Stimulated activated naive B cell treated with anti-CD40 and anti-IgM and Interleukin-4, amounts not matched to agents 10 μg/mL and 1 μg/mL and 100 μg/mL, for 72 hours (primary cell): ENCODE measurements around the gene HIBADH.
"Not testable (repeated sequence)": the region's sequence is repeated elsewhere in the genome, so short reads cannot be mapped to it uniquely, and the experiment has no call there.

Experiments used
- ATAC-seq, 2 donors: fragments of 150-1000 bp; cut with Tn5 transposase; replicated peaks; 2 replicates each; pipeline ENCODE4 v1.10.0; 2021; ENCODE audit warnings: moderate library complexity in 1 of 2
- DNase-seq: peaks from one replicate; pipeline ENCODE4 v3.0.0; 2021
- H3K27ac Mint-ChIP-seq: one replicate; pipeline ENCODE4 v1.8.0; 2022; ENCODE audit warnings: mild to moderate bottlenecking, mixed read lengths
- H3K27me3 Mint-ChIP-seq, 2 donors: one replicate each; pipeline ENCODE4 v1.8.0; 2022; ENCODE audit warnings: mixed read lengths in 2 of 2
- H3K36me3 Mint-ChIP-seq, 2 donors: one replicate each; pipeline ENCODE4 v1.8.0; 2022; ENCODE audit warnings: mixed read lengths in 2 of 2, mild to moderate bottlenecking in 1 of 2
- H3K4me1 Mint-ChIP-seq, 2 donors: one replicate each; pipeline ENCODE4 v1.8.0; 2022; ENCODE audit warnings: mixed read lengths in 2 of 2, mild to moderate bottlenecking in 1 of 2
- H3K4me3 Mint-ChIP-seq, 2 donors: one replicate each; pipeline ENCODE4 v1.8.0; 2022; ENCODE audit warnings: mild to moderate bottlenecking in 2 of 2, mixed read lengths in 2 of 2, moderate library complexity in 1 of 2
- H3K9me3 Mint-ChIP-seq, 2 donors: one replicate each; pipeline ENCODE4 v1.8.0; 2022; ENCODE audit warnings: mixed read lengths in 2 of 2, mild to moderate bottlenecking in 1 of 2

HIBADH gene

DNA sequence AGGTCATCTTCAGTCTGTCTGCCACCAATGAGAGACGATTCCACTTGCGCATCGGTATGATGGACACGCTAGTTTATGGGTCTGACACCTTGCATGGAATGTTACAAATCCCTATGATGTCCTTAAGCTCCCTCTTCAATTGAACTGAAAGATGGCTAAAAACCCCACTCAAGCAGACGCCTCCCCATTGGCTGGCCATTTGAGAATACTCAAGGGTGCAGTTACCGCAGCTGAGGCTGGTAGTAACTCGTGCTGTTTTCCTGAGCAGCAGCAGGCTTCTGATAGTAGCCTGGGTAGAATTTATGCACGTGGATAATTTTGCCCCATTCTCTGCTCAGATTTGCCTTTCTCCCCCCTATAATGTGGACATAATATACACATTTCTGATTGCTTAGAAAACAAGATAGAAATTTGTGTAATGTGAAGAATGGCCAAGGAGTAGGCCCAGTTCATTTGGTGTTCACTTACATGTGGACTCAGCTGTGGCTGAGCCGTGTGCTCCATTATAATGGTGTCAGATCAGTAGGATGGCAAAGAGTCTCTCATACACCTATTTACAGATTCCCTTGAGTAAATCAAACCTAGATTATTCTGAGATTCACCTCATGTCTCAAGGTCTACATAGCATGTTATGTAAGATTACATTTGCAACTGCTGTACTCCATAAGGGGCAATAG, 142.8 kb downstream of the HIBADH start:
- DNase-seq = no peak
- H3K36me3 Mint-ChIP-seq = peaks cover 16 to 21% of the 10 kb centered on the region in 2 donors
- H3K27ac Mint-ChIP-seq = no peak overlapping the region
- H3K4me1 Mint-ChIP-seq = no peaks in the 10 kb centered on the region
- no peak for ATAC-seq
- no peak overlapping the region for H3K4me3 Mint-ChIP-seq
- no peaks in the 10 kb centered on the region for H3K27me3 Mint-ChIP-seq
- peaks cover 0 to 2% of the 10 kb centered on the region in 2 donors for H3K9me3 Mint-ChIP-seq

DNA sequence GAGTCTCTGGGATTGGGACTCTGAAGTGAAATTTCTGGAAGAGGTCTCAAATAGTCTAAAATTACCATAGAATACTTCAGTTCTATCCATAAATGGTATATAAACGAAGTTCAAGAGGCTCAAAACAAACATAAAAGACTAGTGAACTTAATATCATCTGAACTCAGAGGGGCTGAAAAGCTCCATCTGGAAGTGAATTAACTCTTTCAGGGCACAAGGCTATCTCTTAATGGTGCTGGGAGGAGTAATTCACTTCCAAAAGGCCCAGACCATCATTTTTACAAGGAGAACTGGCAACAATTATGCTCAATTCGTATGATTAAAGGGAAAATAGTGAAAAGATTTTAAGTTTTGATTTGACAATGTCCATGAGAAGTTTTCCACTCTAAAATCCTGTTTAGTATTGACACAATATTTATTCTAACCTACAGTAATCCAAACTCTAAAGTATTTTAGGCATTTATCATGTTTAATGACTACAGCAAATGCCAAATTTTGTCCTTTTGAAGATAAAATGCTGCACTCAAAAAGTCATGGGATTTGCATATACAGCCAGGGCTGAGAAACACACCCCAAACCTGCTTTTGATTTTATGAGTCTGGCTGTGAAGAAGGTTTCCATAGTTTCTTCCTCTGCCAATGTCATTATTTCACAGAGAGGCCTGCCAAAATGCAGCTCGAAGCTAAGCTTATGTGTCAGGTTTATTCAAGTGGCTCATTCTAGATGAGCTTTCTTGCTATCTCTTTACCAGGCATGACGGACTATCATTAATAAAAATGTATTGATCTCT, 143.9 kb downstream of the HIBADH start:
- H3K4me1 Mint-ChIP-seq = no peaks in the 10 kb centered on the region
- H3K36me3 Mint-ChIP-seq = peaks cover 9 to 13% of the 10 kb centered on the region in 2 donors
- no peak for DNase-seq
- H3K27me3 Mint-ChIP-seq = no peaks in the 10 kb centered on the region
- H3K27ac Mint-ChIP-seq = no peak overlapping the region
- H3K4me3 Mint-ChIP-seq = no peak overlapping the region
- no peak for ATAC-seq
- H3K9me3 Mint-ChIP-seq = no peaks in the 10 kb centered on the region

DNA sequence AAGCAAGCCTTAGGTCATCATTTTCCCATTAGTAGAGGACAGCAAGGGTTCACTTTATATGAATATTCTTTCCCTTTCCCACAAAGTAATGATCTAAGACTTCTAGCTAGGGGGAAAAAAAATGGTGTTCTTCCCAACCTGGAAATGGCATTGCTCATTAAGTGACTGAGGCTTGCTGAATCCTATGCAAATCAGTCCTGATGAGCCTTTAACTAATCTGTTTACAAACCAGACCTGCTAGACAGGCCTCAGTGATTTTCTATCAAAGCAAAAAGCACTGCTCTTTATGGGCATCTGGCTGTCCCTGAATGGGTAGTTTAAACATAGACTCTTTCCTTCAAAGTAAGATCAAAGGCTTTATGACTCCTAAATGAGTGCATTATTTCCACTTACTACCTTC, 146.3 kb downstream of the HIBADH start:
- Mint-ChIP-seq H3K9me3 (no peaks in the 10 kb centered on the region), H3K27me3 (no peaks in the 10 kb centered on the region), H3K36me3 (peaks cover 4 to 7% of the 10 kb centered on the region in 2 donors), H3K4me3 (no peak overlapping the region), H3K4me1 (no peaks in the 10 kb centered on the region), H3K27ac (no peak overlapping the region)
- ATAC-seq (no peak), DNase-seq (no peak)

DNA sequence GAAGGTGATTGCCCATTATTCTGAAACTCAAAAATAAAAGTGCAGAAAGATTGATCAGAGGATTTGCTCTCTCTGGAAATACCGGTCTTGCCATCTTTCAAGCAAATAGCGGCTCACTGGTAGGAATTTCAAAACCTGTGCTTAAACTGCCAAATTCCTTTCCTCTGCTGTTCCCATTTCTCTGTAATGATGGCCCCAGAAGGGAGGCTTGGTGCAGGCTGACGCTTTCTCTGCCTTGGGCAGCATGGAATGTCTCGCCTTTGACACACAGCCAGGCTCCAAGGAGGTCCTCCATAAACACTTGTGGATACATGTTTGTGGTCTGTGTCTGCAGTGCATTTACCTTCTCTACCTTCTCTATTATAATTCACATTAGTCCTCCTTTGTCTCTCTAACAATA, 146.8 kb downstream of the HIBADH start:
- ATAC-seq = no peak
- Mint-ChIP-seq H3K4me1 (no peaks in the 10 kb centered on the region), H3K4me3 (no peak overlapping the region), H3K36me3 (peaks cover 4 to 5% of the 10 kb centered on the region in 2 donors), H3K9me3 (no peaks in the 10 kb centered on the region), H3K27me3 (no peaks in the 10 kb centered on the region), H3K27ac (no peak overlapping the region)
- DNase-seq = no peak

DNA sequence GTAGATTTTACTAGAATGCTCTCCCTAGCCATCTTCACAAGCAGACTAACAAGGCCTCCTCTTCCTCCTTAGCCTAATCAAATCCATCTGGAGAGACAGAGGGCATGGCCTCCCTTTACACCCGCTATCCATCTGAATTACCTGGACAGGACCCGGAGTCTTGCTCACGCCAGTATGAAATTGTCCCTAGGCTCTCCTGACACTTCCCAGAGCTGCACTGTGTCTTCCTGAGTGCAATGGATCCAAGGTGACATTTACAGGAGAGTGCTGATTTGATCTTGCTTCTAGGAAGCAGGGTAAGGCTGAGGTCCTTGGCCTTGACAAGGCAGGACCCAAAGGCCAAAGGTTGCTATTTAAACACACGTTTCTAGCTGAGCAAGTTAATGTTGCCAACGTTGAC, 147.8 kb downstream of the HIBADH start:
- Mint-ChIP-seq H3K4me3 (no peak overlapping the region), H3K4me1 (no peaks in the 10 kb centered on the region), H3K27me3 (no peaks in the 10 kb centered on the region), H3K36me3 (no peaks in the 10 kb centered on the region), H3K9me3 (no peaks in the 10 kb centered on the region), H3K27ac (no peak overlapping the region)
- DNase-seq = no peak
- ATAC-seq = no peak

DNA sequence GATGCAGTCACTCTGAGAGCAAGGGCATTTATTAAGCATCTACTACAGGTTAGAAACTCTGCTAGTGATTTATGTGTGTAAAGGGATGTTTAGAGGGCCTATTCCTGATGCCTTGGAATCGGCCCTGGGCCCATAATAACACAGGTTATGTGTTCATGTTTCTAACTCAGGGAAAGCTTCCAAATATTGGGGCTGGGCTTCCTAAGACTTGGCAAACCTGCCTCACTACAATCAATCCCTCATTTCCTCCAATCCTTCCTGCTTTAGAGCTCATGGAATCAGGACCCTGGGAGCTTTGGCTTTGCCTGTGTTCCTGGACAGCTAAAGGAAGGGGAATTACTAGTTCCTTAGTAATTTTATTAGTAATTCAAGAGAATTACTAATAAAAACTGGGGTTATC, 148.8 kb downstream of the HIBADH start:
- H3K27me3 Mint-ChIP-seq = peaks cover 0 to 5% of the 10 kb centered on the region in 2 donors
- peaks cover 0 to 1% of the 10 kb centered on the region in 2 donors for H3K9me3 Mint-ChIP-seq
- H3K36me3 Mint-ChIP-seq = peaks cover 0 to 3% of the 10 kb centered on the region in 2 donors
- DNase-seq (no peak), ATAC-seq (no peak)
- no peak overlapping the region for H3K4me3 Mint-ChIP-seq
- no peak overlapping the region for H3K27ac Mint-ChIP-seq
- H3K4me1 Mint-ChIP-seq = no peaks in the 10 kb centered on the region

DNA sequence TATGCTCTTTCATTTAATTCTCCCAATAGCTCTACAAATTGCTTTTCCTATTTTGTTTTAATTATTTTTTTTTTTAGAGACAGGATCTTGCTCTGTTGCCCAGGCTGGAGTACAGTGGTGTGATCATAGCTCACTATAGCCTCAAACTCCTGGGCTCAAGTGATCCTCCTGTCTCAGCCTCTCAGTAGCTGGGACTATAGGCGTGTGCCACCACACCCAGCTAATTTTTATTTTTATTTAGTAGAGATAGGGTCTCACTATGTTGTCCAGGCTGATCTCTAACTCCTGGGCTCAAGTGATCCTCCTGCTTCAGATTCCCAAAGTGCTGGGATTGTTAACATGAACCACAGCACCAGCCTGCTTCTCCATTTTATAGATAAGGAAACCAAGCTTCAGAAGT, 151.3 kb downstream of the HIBADH start:
- not testable (repeated sequence) for H3K9me3 Mint-ChIP-seq, DNase-seq, H3K4me1 Mint-ChIP-seq, H3K27ac Mint-ChIP-seq, ATAC-seq, H3K4me3 Mint-ChIP-seq, H3K27me3 Mint-ChIP-seq, H3K36me3 Mint-ChIP-seq

DNA sequence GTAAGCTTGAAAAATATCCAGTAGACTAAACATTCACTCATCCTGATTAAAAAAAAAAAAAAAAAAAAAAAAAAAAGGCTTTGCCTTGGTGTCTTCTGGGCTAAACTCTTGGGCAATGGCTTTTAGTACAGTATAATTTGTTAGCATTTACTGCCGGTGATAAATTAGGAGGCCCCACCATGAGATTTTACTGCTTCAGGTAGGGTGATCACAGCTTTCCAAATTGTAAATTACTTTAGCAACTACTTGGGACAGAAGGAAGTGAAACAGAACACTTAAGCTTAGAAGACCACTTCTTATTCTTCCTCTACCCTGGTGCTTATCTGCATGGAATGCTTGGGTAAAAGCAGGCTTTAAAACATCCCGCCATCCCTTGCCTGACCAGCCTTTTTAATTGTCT, 152.1 kb downstream of the HIBADH start:
- peaks cover 0 to 1% of the 10 kb centered on the region in 2 donors for H3K9me3 Mint-ChIP-seq
- peaks cover 0 to 4% of the 10 kb centered on the region in 2 donors for H3K36me3 Mint-ChIP-seq
- ATAC-seq (no peak), DNase-seq (no peak)
- H3K4me3 Mint-ChIP-seq = no peak overlapping the region
- H3K4me1 Mint-ChIP-seq = no peaks in the 10 kb centered on the region
- no peak overlapping the region for H3K27ac Mint-ChIP-seq
- peaks cover 0 to 6% of the 10 kb centered on the region in 2 donors for H3K27me3 Mint-ChIP-seq

DNA sequence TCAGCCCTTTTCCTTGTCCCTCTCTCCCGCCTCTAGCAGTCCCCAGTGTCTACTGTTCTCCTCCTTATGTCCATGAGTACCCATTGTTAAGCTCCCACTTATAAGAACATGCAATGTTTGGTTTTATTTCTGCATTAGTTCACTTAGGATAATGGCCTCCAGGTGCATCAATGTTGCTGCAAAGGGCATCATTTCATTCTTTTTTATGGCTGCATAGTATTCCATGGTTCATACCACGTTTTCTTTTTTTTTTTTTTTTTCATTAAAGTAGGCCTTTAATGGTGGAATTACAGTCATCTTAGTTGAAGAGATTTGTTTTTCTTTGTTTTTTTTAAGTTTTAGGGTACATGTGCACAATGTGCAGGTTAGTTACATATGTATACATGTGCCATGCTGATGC, 160.8 kb downstream of the HIBADH start:
- DNase-seq, H3K9me3 Mint-ChIP-seq, H3K4me3 Mint-ChIP-seq, H3K4me1 Mint-ChIP-seq, H3K27ac Mint-ChIP-seq, ATAC-seq, H3K27me3 Mint-ChIP-seq, H3K36me3 Mint-ChIP-seq: not testable (repeated sequence)

DNA sequence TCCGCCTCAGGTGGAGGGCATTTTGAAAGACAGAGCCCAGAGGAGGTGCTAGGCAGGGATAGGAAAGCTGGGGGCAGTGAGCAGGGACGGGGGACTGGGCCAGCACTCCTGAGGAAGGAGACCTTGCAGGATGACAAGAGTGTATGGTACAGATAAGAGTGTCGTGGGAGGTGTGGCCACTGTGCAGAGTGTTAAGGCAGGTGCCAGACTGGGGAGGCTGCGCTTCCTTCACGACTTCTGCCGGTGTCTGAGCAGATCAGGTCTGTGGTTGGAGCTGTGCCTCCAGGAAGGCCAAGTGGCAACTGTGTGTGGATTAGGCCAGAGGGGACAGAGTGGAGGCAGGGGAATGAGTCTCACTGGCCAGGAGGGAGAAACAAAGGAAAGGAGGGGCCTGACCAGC, 161.7 kb downstream of the HIBADH start:
- H3K4me3 Mint-ChIP-seq = no peak overlapping the region
- H3K36me3 Mint-ChIP-seq = no peaks in the 10 kb centered on the region
- peak in 1 of 2 donors; percentile 25 for ATAC-seq
- no peaks in the 10 kb centered on the region for H3K4me1 Mint-ChIP-seq
- H3K27me3 Mint-ChIP-seq = no peaks in the 10 kb centered on the region
- H3K27ac Mint-ChIP-seq = no peak overlapping the region
- peaks cover 0 to 3% of the 10 kb centered on the region in 2 donors for H3K9me3 Mint-ChIP-seq
- no peak for DNase-seq

DNA sequence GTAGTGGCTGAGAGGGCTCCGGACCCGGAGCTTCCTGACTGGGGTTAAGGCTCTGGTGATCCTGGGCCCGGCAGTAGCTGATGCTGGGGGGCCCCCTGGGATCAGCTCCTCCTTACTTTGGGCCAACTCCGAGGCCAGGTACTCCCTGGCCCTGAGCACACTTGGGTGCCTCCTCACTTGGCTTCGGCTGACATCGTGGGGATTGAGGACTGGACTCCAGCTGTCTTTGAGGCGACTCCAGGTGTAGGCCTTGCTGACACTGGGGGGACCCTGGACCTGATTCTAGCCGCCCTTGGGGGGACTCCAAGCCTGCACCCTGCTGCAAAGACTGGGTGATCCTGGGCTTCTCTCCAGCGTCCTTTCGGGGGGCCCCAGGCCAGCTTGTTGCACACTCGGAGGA, 170.5 kb downstream of the HIBADH start:
- Mint-ChIP-seq H3K27me3 (peaks cover 10 to 11% of the 10 kb centered on the region in 2 donors), H3K36me3 (peaks cover 0 to 7% of the 10 kb centered on the region in 2 donors), H3K9me3 (peaks cover 0 to 3% of the 10 kb centered on the region in 2 donors), H3K4me3 (no peak overlapping the region), H3K27ac (no peak overlapping the region), H3K4me1 (peaks cover 0 to 8% of the 10 kb centered on the region in 2 donors)
- ATAC-seq (no peak), DNase-seq (no peak)

DNA sequence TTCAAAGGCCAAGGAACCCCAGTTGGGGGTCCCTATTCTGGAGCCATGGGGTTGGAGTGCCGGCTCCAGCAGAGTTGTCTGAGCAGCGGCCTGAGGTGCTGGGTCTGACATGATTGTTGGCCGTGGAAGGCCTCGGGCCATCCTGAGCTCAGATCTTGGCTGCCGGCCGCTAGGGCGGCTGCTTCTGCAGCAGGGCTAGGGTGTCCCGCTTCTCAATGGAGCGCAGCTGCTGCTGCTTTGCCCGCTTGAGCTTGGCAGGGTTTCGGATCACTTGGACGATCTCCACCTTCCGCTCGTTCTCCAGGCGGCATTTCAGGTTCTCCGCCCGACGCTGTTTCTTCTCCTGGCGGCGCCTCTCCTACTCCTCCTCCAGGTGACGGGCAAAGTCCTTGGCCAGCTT, 171.1 kb downstream of the HIBADH start:
- ATAC-seq (no peak), DNase-seq (no peak)
- Mint-ChIP-seq H3K4me1 (peaks cover 0 to 8% of the 10 kb centered on the region in 2 donors), H3K4me3 (no peak overlapping the region), H3K27me3 (peaks cover 10 to 15% of the 10 kb centered on the region in 2 donors), H3K9me3 (peaks cover 0 to 3% of the 10 kb centered on the region in 2 donors), H3K36me3 (peaks cover 0 to 7% of the 10 kb centered on the region in 2 donors), H3K27ac (no peak overlapping the region)

DNA sequence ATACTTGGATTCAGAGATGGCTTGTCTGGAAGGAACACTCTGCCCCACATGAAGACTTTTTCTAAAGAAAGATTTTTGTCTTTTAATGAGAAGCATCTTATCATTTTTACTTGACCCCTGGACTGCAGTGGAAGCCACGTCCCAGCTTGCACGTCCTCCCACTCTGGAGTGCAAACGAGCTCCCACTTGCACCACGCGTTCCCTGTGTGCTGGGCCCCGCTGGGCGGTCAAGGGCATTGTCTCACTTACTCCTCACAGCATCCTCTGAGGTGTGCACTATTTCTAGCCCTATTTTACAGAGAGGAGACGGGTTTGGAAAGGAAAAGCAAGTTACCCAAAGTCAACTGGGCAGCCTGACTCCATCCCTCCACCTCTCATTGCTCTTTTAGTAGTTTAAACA, 175.2 kb downstream of the HIBADH start:
- DNase-seq = no peak
- peaks cover 0 to under 1% of the 10 kb centered on the region in 2 donors for H3K36me3 Mint-ChIP-seq
- H3K27ac Mint-ChIP-seq = no peak overlapping the region

DNA sequence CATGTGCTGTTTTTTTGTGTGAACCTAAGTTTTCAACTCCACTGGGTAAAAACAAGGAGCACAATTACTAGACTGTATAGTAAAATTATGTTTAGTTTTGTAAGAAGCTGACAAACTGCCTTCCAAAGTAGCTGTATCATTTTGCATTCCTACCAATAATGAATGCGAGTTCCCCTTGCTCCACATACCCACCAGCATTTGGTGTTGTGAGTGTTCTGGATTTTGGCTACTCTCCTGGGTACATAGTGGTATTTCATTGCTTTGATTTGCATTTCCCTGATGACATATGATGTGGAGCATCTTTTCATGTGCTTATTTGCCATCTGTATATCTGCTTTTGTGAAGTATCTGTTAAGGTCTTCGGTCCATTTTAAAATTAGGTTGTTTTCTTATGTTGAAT, 178.2 kb downstream of the HIBADH start:
- no peak overlapping the region for H3K4me3 Mint-ChIP-seq
- H3K9me3 Mint-ChIP-seq = peaks cover 0 to 2% of the 10 kb centered on the region in 2 donors
- no peaks in the 10 kb centered on the region for H3K4me1 Mint-ChIP-seq
- H3K27me3 Mint-ChIP-seq = peaks cover 13 to 17% of the 10 kb centered on the region in 2 donors
- no peak for ATAC-seq
- DNase-seq = no peak
- H3K27ac Mint-ChIP-seq = no peak overlapping the region
- no peaks in the 10 kb centered on the region for H3K36me3 Mint-ChIP-seq

More for the DNA sequence above, 175.2 kb downstream of the HIBADH start:
- H3K4me1 Mint-ChIP-seq = no peaks in the 10 kb centered on the region
- H3K9me3 Mint-ChIP-seq = no peaks in the 10 kb centered on the region
- H3K27me3 Mint-ChIP-seq = peaks cover 20 to 22% of the 10 kb centered on the region in 2 donors
- no peak for ATAC-seq
- no peak overlapping the region for H3K4me3 Mint-ChIP-seq

DNA sequence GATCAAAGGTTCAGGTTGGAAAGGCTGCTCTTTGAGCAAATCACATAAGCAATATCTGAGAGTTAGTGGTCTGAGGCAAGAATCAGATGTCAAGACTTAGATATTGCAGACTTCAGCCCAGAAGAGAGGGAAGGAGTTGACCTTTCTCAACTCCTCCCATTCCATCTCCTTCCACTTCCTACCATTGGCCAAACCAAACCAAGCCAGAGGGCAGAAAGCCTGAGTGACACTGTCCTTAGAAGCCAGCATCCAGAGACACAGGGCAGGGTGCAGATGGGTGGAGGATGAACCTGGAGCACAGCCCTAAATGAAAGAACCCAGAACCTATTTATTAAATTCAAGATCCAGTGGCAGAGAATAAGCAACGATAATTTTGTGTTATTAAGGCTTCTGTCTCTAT, 180.5 kb downstream of the HIBADH start:
- Mint-ChIP-seq H3K27ac (no peak overlapping the region), H3K9me3 (peaks cover 0 to 2% of the 10 kb centered on the region in 2 donors), H3K36me3 (no peaks in the 10 kb centered on the region), H3K27me3 (peaks cover 9 to 17% of the 10 kb centered on the region in 2 donors), H3K4me1 (no peaks in the 10 kb centered on the region), H3K4me3 (no peak overlapping the region)
- ATAC-seq (no peak), DNase-seq (no peak)
